Lower lobe of right lung (tissue), 2 donors: ENCODE measurements around the gene FRMD4B. TPM values are rescaled to one million over a fixed set of nuclear protein-coding genes. Genes with fewer than 3 reads are reported as not detected.

ENCODE experiments used
- ATAC-seq, 2 donors: fragments of 200-7000 bp; cut with Tn5 transposase; one replicate each; pipeline ENCODE4 v1.9.1; 2020 to 2022; ENCODE audit warnings: mild to moderate bottlenecking in 2 of 2, moderate library complexity in 2 of 2
- DNase-seq: peaks from one replicate; pipeline ENCODE4 v3.0.0-alpha.2; 2020
- H3K27ac ChIP-seq: fragments of 200-600 bp; one replicate; pipeline ENCODE4 v1.8.0; 2022
- H3K27me3 ChIP-seq: fragments of 200-600 bp; one replicate; pipeline ENCODE4 v1.8.0; 2022; ENCODE audit warnings: low read depth
- H3K36me3 ChIP-seq: fragments of 200-600 bp; one replicate; pipeline ENCODE4 v1.8.0; 2022; ENCODE audit warnings: mild to moderate bottlenecking
- H3K4me1 ChIP-seq: fragments of 200-600 bp; one replicate; pipeline ENCODE4 v1.8.0; 2022
- H3K4me3 ChIP-seq: fragments of 200-600 bp; one replicate; pipeline ENCODE4 v1.8.0; 2022; ENCODE audit warnings: mild to moderate bottlenecking
- H3K9me3 ChIP-seq: fragments of 200-600 bp; one replicate; pipeline ENCODE4 v1.8.0; 2022
- intact Hi-C: fragments of 100-400 bp; cut with DNase I; formaldehyde crosslinking; loops from one replicate; pipeline ENCODE4 v1.11.0; 2022
- total RNA-seq: library from RNA; stranded (reverse); fragmentation: NEBNext Ultra II Directional; extraction: Animal tissue kit (Norgen Biotek cat#: 25700); gene quantifications from one replicate; pipeline ENCODE4 v1.2.1, GENCODE V29; 2021
- TF ChIP-seq, protein P1 (sequence below): fragments of 200-600 bp; IDR thresholded peaks from one replicate; pipeline ENCODE4 v1.8.0; 2022; ENCODE audit warnings: antibody characterized with exemption, mild to moderate bottlenecking
- donor health status: DM: no; HTN: yes; CAD: no; lungs with severe emphysema.

The FRMD4B gene
- total RNA-seq, 1 donor from 2014 or later, result 62.4 TPM

GRCh38 chr3:69419276-69419675 lies 33.4 kb upstream of the FRMD4B start:
- Histone ChIP-seq H3K36me3 (no peaks in the 10 kb centered on the region), H3K27me3 (no peaks in the 10 kb centered on the region), H3K4me1 (peaks cover 11% of the 10 kb centered on the region), H3K9me3 (no peaks in the 10 kb centered on the region), H3K27ac (no peak overlapping the region), H3K4me3 (no peak overlapping the region)
- no peak for DNase-seq
- ATAC-seq, result no peak
- TF ChIP-seq, protein P1, sequence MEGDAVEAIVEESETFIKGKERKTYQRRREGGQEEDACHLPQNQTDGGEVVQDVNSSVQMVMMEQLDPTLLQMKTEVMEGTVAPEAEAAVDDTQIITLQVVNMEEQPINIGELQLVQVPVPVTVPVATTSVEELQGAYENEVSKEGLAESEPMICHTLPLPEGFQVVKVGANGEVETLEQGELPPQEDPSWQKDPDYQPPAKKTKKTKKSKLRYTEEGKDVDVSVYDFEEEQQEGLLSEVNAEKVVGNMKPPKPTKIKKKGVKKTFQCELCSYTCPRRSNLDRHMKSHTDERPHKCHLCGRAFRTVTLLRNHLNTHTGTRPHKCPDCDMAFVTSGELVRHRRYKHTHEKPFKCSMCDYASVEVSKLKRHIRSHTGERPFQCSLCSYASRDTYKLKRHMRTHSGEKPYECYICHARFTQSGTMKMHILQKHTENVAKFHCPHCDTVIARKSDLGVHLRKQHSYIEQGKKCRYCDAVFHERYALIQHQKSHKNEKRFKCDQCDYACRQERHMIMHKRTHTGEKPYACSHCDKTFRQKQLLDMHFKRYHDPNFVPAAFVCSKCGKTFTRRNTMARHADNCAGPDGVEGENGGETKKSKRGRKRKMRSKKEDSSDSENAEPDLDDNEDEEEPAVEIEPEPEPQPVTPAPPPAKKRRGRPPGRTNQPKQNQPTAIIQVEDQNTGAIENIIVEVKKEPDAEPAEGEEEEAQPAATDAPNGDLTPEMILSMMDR, result no peak
- intact Hi-C loops, result no loop called here

- Histone ChIP-seq H3K27ac (no peak overlapping the region), H3K36me3 (no peaks in the 10 kb centered on the region), H3K4me1 (peaks cover 11% of the 10 kb centered on the region), H3K9me3 (no peaks in the 10 kb centered on the region), H3K4me3 (no peak overlapping the region), H3K27me3 (no peaks in the 10 kb centered on the region)
- intact Hi-C loops, result no loop called here
- ATAC-seq (no peak), DNase-seq (no peak)
- TF ChIP-seq, protein P1, result no peak
Observed at GRCh38 chr3:69417541-69418078, 31.7 kb upstream of the FRMD4B start.

DNA sequence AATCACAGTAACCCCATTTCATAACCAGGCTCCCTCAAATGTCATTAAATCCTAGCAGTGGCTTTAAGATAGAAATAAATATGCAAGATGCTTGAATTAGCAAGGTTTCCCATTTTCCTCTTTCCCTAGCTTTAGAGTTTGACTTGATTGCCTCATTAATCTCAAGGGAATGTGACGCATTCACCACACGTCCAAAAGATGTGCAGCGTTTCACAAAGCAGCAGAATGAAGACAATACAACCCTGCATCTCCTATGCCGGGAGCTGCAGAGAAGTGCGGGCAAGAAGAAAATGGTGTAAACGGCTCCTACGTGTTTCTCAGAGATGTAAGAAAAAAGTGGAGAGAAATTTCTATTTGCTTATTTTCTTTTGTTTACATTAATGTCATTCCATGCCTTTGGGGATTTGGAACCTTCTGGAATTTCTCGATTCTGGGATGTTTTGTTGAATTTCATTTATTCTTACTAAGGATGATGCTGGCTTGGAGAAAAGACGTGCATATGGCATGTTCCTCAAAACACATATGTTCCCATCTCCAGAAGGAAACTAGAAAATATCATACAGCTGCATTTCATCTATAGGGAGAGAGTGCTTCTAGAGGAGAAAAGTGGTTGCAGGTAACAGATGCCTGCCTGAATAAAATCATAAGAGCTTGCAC lies 27.8 kb upstream of the FRMD4B start:
- H3K27ac ChIP-seq, result no peak overlapping the region
- no peaks in the 10 kb centered on the region for H3K27me3 ChIP-seq
- H3K9me3 ChIP-seq, result no peaks in the 10 kb centered on the region
- DNase-seq, result no peak
- H3K4me3 ChIP-seq, result no peak overlapping the region
- intact Hi-C loops, result no loop called here
- no peak for ATAC-seq
- peaks cover 21% of the 10 kb centered on the region for H3K4me1 ChIP-seq
- TF ChIP-seq, protein P1, result no peak
- H3K36me3 ChIP-seq, result no peaks in the 10 kb centered on the region

DNA sequence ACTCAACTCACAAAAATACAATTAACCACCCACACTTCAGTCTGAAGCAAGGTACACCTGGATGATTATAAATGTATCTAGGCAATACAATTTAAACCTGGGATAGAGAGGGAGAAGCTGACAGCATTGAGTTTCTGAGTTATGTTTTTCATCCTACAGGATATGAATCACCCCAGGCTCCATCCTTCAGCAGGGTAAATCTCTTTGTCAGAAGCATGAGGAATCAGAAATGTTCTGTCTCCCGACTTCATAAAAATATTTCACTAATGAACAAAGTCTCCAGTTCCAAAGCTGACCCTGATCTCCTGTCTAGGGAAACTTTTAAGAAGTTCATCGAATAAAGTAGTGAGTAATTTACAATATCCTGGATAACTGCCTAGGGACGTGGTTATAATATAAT lies 25.5 kb upstream of the FRMD4B start:
- H3K4me1 ChIP-seq, result peaks cover 29% of the 10 kb centered on the region
- intact Hi-C loops, result no loop called here
- TF ChIP-seq, protein P1, result no peak
- H3K9me3 ChIP-seq, result no peaks in the 10 kb centered on the region
- H3K27me3 ChIP-seq, result no peaks in the 10 kb centered on the region
- ATAC-seq (no peak), DNase-seq (no peak)
- no peak overlapping the region for H3K4me3 ChIP-seq
- H3K27ac ChIP-seq, result no peak overlapping the region
- H3K36me3 ChIP-seq, result no peaks in the 10 kb centered on the region

- H3K4me3 ChIP-seq, result peak overlapping the region; percentile 32
- DNase-seq (peak; percentile 66), ATAC-seq (peak; percentile 95 to 97)
- TF ChIP-seq, protein P1, result peak; percentile 85
- intact Hi-C loops, result no loop called here
- peaks cover 1% of the 10 kb centered on the region for H3K9me3 ChIP-seq
- H3K4me1 ChIP-seq, result peaks cover 34% of the 10 kb centered on the region
- peak overlapping the region; percentile 42 for H3K27ac ChIP-seq
- H3K27me3 ChIP-seq, result no peaks in the 10 kb centered on the region
- H3K36me3 ChIP-seq, result no peaks in the 10 kb centered on the region
Observed at GRCh38 chr3:69410301-69410700, 24.4 kb upstream of the FRMD4B start.
